ENCODE data around the gene CHCHD1.
"Not testable (repeated sequence)": the region's sequence is repeated elsewhere in the genome, so short reads cannot be mapped to it uniquely, and the experiment has no call there.

The CHCHD1 gene

GRCh38 chr10:73789659-73790055 is 7.8 kb downstream of the CHCHD1 start:
- Histone ChIP-seq H4K20me1 (ENCODE audit: insufficient read depth) (no peaks in the 10 kb centered on the region), H3K36me3 (ENCODE audit: insufficient read depth) (no peaks in the 10 kb centered on the region), H3K4me3 (IDR thresholded peaks at IDR 0.05; ENCODE audit: insufficient read depth, low read depth, low read length) (no peak overlapping the region)

GRCh38 chr10:73790886-73791625 is 9.2 kb downstream of the CHCHD1 start:
- no peak for TF ChIP-seq CTCF (conservative IDR thresholded peaks at IDR 0.05; ENCODE audit: low read depth, low read length)
- H3K79me2 ChIP-seq (ENCODE audit: insufficient read depth, low read depth), result peaks cover 6% of the 10 kb centered on the region; the same call in 1 of the 2 replicates
- H3K4me3 ChIP-seq (IDR thresholded peaks at IDR 0.05; ENCODE audit: insufficient read depth, low read depth, low read length), result no peak overlapping the region
- H3K4me2 ChIP-seq, result no peak overlapping the region
- peaks cover 11% of the 10 kb centered on the region for H3K4me1 ChIP-seq (ENCODE audit: low read depth, poor library complexity, severe bottlenecking)
- no peak overlapping the region for H3K27ac ChIP-seq
- H2AFZ ChIP-seq (ENCODE audit: low read depth), result no peak overlapping the region
- no peaks in the 10 kb centered on the region for H3K27me3 ChIP-seq (ENCODE audit: insufficient read depth, low read depth)
- no peaks in the 10 kb centered on the region for H3K36me3 ChIP-seq (ENCODE audit: insufficient read depth)
- no peaks in the 10 kb centered on the region for H4K20me1 ChIP-seq (ENCODE audit: insufficient read depth)
- H3K9ac ChIP-seq, result no peak overlapping the region

More at GRCh38 chr10:73789659-73790055, 7.8 kb downstream of the CHCHD1 start:
- Histone ChIP-seq H3K4me1 (ENCODE audit: low read depth, poor library complexity, severe bottlenecking) (peaks cover 15% of the 10 kb centered on the region), H3K4me2 (no peak overlapping the region), H2AFZ (ENCODE audit: low read depth) (no peak overlapping the region), H3K27me3 (ENCODE audit: insufficient read depth, low read depth) (no peaks in the 10 kb centered on the region), H3K27ac (no peak overlapping the region), H3K9ac (no peak overlapping the region), H3K79me2 (ENCODE audit: insufficient read depth, low read depth) (peaks cover 10% of the 10 kb centered on the region; the same call in 1 of the 2 replicates)
- no peak for TF ChIP-seq CTCF (conservative IDR thresholded peaks at IDR 0.05; ENCODE audit: low read depth, low read length)

- Histone ChIP-seq H3K4me2 (no peak overlapping the region), H3K36me3 (ENCODE audit: insufficient read depth) (no peaks in the 10 kb centered on the region), H3K27ac (no peak overlapping the region), H3K4me1 (ENCODE audit: low read depth, poor library complexity, severe bottlenecking) (peaks cover 7% of the 10 kb centered on the region), H3K9ac (no peak overlapping the region), H3K4me3 (IDR thresholded peaks at IDR 0.05; ENCODE audit: insufficient read depth, low read depth, low read length) (no peak overlapping the region), H2AFZ (ENCODE audit: low read depth) (no peak overlapping the region), H3K79me2 (ENCODE audit: insufficient read depth, low read depth) (peaks cover 6% of the 10 kb centered on the region; the same call in 1 of the 2 replicates), H3K27me3 (ENCODE audit: insufficient read depth, low read depth) (no peaks in the 10 kb centered on the region), H4K20me1 (ENCODE audit: insufficient read depth) (no peaks in the 10 kb centered on the region)
- TF ChIP-seq CTCF (conservative IDR thresholded peaks at IDR 0.05; ENCODE audit: low read depth, low read length), result no peak
Observed at GRCh38 chr10:73791871-73792400, 10.1 kb downstream of the CHCHD1 start.

- no peaks in the 10 kb centered on the region for H3K4me1 ChIP-seq (ENCODE audit: low read depth, poor library complexity, severe bottlenecking)
- no peak overlapping the region for H2AFZ ChIP-seq (ENCODE audit: low read depth)
- no peaks in the 10 kb centered on the region for H3K79me2 ChIP-seq (ENCODE audit: insufficient read depth, low read depth)
- H3K9ac ChIP-seq, result no peak overlapping the region
- no peak for TF ChIP-seq CTCF (conservative IDR thresholded peaks at IDR 0.05; ENCODE audit: low read depth, low read length)
- H3K27ac ChIP-seq, result no peak overlapping the region
- H4K20me1 ChIP-seq (ENCODE audit: insufficient read depth), result no peaks in the 10 kb centered on the region
- H3K4me3 ChIP-seq (IDR thresholded peaks at IDR 0.05; ENCODE audit: insufficient read depth, low read depth, low read length), result no peak overlapping the region
- H3K27me3 ChIP-seq (ENCODE audit: insufficient read depth, low read depth), result no peaks in the 10 kb centered on the region
- no peaks in the 10 kb centered on the region for H3K36me3 ChIP-seq (ENCODE audit: insufficient read depth)
- no peak overlapping the region for H3K4me2 ChIP-seq
Observed at GRCh38 chr10:73793456-73793855, 11.6 kb downstream of the CHCHD1 start.

GRCh38 chr10:73795491-73795890 is 13.6 kb downstream of the CHCHD1 start:
- H3K79me2 ChIP-seq (ENCODE audit: insufficient read depth, low read depth); H3K4me1 ChIP-seq (ENCODE audit: low read depth, poor library complexity, severe bottlenecking); H4K20me1 ChIP-seq (ENCODE audit: insufficient read depth); H3K9ac ChIP-seq; H3K36me3 ChIP-seq (ENCODE audit: insufficient read depth); H3K4me3 ChIP-seq (IDR thresholded peaks at IDR 0.05; ENCODE audit: insufficient read depth, low read depth, low read length); H3K27me3 ChIP-seq (ENCODE audit: insufficient read depth, low read depth); H3K4me2 ChIP-seq; H2AFZ ChIP-seq (ENCODE audit: low read depth); H3K27ac ChIP-seq: not testable (repeated sequence)

- H3K4me3 ChIP-seq (IDR thresholded peaks at IDR 0.05; ENCODE audit: insufficient read depth, low read depth, low read length); H3K4me1 ChIP-seq (ENCODE audit: low read depth, poor library complexity, severe bottlenecking); H3K36me3 ChIP-seq (ENCODE audit: insufficient read depth); H3K9ac ChIP-seq; H3K27ac ChIP-seq; H2AFZ ChIP-seq (ENCODE audit: low read depth); H3K79me2 ChIP-seq (ENCODE audit: insufficient read depth, low read depth); H4K20me1 ChIP-seq (ENCODE audit: insufficient read depth); H3K27me3 ChIP-seq (ENCODE audit: insufficient read depth, low read depth); H3K4me2 ChIP-seq: not testable (repeated sequence)
Observed at GRCh38 chr10:73796035-73796434, 14.2 kb downstream of the CHCHD1 start.
